ENCODE results near the gene LDLRAD1. TPM values are rescaled to one million over a fixed set of nuclear protein-coding genes. Genes with fewer than 3 reads are reported as not detected.

The LDLRAD1 gene
- total and polyA plus RNA-seq, 2 donors (not counting 3 experiments of a cell fraction or from before 2014, with no cell fraction given) = not detected

DNA sequence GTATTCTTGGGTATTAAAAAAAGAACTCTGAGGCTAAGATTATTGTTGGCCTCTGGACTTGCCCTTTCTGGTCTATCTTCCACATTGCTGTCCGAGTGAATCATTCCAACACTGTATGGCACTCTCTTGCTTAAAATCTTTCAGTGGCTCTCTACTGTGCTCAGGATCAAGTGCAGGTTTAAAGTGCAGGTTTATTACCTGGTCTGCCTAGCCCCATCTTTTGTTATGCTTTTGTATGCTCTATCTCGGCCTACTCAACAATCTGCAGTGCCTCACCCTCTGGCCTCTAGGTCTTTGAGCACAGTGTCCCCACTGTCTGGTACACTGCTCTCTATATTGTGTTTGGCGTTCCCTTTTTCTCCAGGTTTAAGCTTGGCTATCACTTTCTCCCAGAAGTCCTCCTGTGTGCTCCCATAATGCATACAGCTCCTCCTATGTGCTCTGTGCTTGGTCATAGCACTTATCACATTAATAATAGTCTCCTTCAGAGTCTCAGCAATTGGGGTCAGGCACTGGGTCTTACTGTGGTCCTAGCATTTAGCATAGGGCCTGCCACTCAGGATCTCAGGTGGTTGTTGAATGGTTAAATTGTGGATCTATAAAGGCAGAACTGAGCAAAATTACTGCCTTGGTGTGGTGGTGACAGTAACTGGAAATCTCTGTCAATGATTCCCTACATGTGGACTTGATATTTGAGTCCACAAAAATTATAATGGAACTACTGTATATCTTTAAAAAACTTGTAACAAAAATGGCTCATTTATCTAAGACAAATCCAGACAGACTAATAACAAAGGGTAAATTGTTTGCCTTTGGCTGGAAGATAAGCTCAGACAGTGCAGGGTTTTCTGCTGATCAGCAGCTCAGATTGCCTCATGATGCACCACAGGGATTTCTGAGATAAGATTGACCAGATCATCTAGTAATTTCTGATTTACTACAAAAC lies 10.6 kb upstream of the LDLRAD1 start:
- Histone ChIP-seq H3K4me2 (ENCODE audit: insufficient read depth, low read length) (no peak overlapping the region), H2AFZ (ENCODE audit: low read depth, low read length) (no peak overlapping the region), H3K27me3 (ENCODE audit: control insufficient read depth in 2 of 2, insufficient read depth in 2 of 2, low read length in 2 of 2) (no peaks in the 10 kb centered on the region), H3K36me3 (ENCODE audit: control insufficient read depth in 2 of 2, extremely low read depth in 1 of 2, insufficient read depth in 2 of 2, low read length in 2 of 2) (peaks cover 0 to 5% of the 10 kb centered on the region in 2 experiments), H3K9ac (replicated peaks; ENCODE audit: extremely low read depth, insufficient read depth, low read length) (no peak overlapping the region), H3K9me3 (replicated peaks; ENCODE audit: control insufficient read depth, insufficient read depth, low read length) (no peaks in the 10 kb centered on the region), H4K20me1 (replicated peaks; ENCODE audit: control insufficient read depth, extremely low read depth, insufficient read depth, low read length) (no peaks in the 10 kb centered on the region), H3K9me1 (replicated peaks; ENCODE audit: control insufficient read depth, extremely low read depth, insufficient read depth, low read length) (no peaks in the 10 kb centered on the region), H3K79me2 (ENCODE audit: control insufficient read depth, insufficient read depth, low read length) (no peaks in the 10 kb centered on the region), H3K27ac (ENCODE audit: insufficient read depth, low read depth, low read length) (no peak overlapping the region), H3K4me1 (ENCODE audit: control insufficient read depth, extremely low read depth, insufficient read depth, low read length) (no peaks in the 10 kb centered on the region), H3K4me3 (replicated peaks in 1 of 3; ENCODE audit: insufficient read depth in 1 of 3, low read depth in 1 of 3, low read length in 3 of 3) (no peak overlapping the region)
- ChIA-PET CTCF (interaction anchor here (1.4 to 1.5 kb wide), 3 partner anchors 14 to 37 kb away, joined by 3 to 7 read pairs (median 4); no protein-coding TSS in a partner anchor), POLR2A (no interaction called here)
- DNase-seq (ENCODE audit: low read depth, low spot score) (no peak), FAIRE-seq (no peak)
- dilution Hi-C loops (cut with MboI; ENCODE audit: extremely low pct_ligation_motif_present, low sequenced_read_pairs) = no loop called here
- BruUV-seq (replicated peaks) = no TSS peak
- intact Hi-C loops (cut with micrococcal nuclease) = no loop called here
- TF ChIP-seq POLR2A (IDR thresholded peaks at IDR 0.05; ENCODE audit: low read depth, low read length) = no peak
- TF ChIP-seq JUN (IDR thresholded peaks at IDR 0.05; ENCODE audit: borderline replicate concordance, insufficient read depth, insufficient read length, low read depth) = no peak
- TF ChIP-seq, protein P1, sequence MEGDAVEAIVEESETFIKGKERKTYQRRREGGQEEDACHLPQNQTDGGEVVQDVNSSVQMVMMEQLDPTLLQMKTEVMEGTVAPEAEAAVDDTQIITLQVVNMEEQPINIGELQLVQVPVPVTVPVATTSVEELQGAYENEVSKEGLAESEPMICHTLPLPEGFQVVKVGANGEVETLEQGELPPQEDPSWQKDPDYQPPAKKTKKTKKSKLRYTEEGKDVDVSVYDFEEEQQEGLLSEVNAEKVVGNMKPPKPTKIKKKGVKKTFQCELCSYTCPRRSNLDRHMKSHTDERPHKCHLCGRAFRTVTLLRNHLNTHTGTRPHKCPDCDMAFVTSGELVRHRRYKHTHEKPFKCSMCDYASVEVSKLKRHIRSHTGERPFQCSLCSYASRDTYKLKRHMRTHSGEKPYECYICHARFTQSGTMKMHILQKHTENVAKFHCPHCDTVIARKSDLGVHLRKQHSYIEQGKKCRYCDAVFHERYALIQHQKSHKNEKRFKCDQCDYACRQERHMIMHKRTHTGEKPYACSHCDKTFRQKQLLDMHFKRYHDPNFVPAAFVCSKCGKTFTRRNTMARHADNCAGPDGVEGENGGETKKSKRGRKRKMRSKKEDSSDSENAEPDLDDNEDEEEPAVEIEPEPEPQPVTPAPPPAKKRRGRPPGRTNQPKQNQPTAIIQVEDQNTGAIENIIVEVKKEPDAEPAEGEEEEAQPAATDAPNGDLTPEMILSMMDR (IDR thresholded peaks at IDR 0.05; ENCODE audit: extremely low read depth in 1 of 2, insufficient read depth in 1 of 2, low read depth in 1 of 2, low read length in 2 of 2) = no peak
- no peak for TF ChIP-seq FOS (IDR thresholded peaks at IDR 0.05; ENCODE audit: borderline replicate concordance, insufficient read depth, low read length)
- TF ChIP-seq, protein P2, sequence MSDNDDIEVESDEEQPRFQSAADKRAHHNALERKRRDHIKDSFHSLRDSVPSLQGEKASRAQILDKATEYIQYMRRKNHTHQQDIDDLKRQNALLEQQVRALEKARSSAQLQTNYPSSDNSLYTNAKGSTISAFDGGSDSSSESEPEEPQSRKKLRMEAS (IDR thresholded peaks at IDR 0.05; ENCODE audit: insufficient read depth, insufficient read length) = no peak
- no peak for TF ChIP-seq EZH2 (IDR thresholded peaks at IDR 0.05; ENCODE audit: borderline replicate concordance, low read depth, low read length, severe bottlenecking)
- TF ChIP-seq MYC (IDR thresholded peaks at IDR 0.05; ENCODE audit: low read depth, low read length) = no peak
- no peak for TF ChIP-seq POLR2AphosphoS5 (IDR thresholded peaks at IDR 0.05; ENCODE audit: insufficient read depth, low read depth, low read length)
- no peak for TF ChIP-seq GATA2 (IDR thresholded peaks at IDR 0.05; ENCODE audit: insufficient read depth, insufficient read length, low read depth, low read length)

Data from endothelial cell of umbilical vein (primary cell).